Measurements from ENCODE around the gene CBLN1.

GRCh38 chr16:49248227-49248626 is 33.4 kb downstream of the CBLN1 start:
- TF ChIP-seq CTCF (conservative IDR thresholded peaks at IDR 0.05 in 1 of 2, IDR thresholded peaks at IDR 0.05 in 1 of 2; ENCODE audit: low read depth in 1 of 2, low read length in 2 of 2) (no peak), EZH2 (IDR thresholded peaks at IDR 0.05; ENCODE audit: low read length, missing control alignments) (no peak)

Data from fibroblast of lung (primary cell).